Thoracic aorta (tissue), 2 donors: ENCODE data around the gene SPATS2L. TPM values are rescaled to one million over a fixed set of nuclear protein-coding genes. Genes with fewer than 3 reads are reported as not detected.

Experiments
- ATAC-seq: fragments of 150-250 bp; one replicate; pipeline ENCODE4 v1.8.0; 2017; ENCODE audit warnings: low read depth; ENCODE audit not compliant: insufficient number of reproducible peaks, low FRiP score
- DNase-seq: peaks from one replicate; pipeline ENCODE4 v3.0.0-alpha.2; 2020; ENCODE audit warnings: low spot score
- H3K27ac ChIP-seq, 2 donors: fragments of 200-600 bp; sonication (generic); 1 replicate in 1 of 2; 2 replicates in 1 of 2; pipeline ENCODE4 v1.5.1; 2016; ENCODE audit warnings: mild to moderate bottlenecking in 2 of 2, moderate library complexity in 2 of 2
- H3K27me3 ChIP-seq: fragments of 200-600 bp; sonication (generic); replicated peaks from 2 replicates; pipeline ENCODE4 v1.6.0; 2016; ENCODE audit warnings: mild to moderate bottlenecking; ENCODE audit not compliant: insufficient read depth
- H3K36me3 ChIP-seq: fragments of 200-600 bp; sonication (generic); one replicate; pipeline ENCODE4 v1.5.1; 2016
- H3K4me1 ChIP-seq, 2 donors: fragments of 200-600 bp; sonication (generic); 1 replicate in 1 of 2; 2 replicates in 1 of 2; pipeline versions ENCODE4 v1.5.1 to v1.6.0; 2016; ENCODE audit warnings: low read depth in 2 of 2, mild to moderate bottlenecking in 1 of 2; ENCODE audit not compliant: control insufficient read depth in 1 of 2
- H3K4me3 ChIP-seq: fragments of 200-600 bp; sonication (generic); 2 replicates; pipeline ENCODE4 v1.5.1; 2016; ENCODE audit warnings: mild to moderate bottlenecking
- H3K9me3 ChIP-seq: fragments of 200-600 bp; sonication (generic); 2 replicates; pipeline ENCODE4 v1.5.1; 2016
- CTCF ChIP-seq: fragments of 200-600 bp; sonication (generic); IDR thresholded peaks from one replicate; pipeline ENCODE4 v1.5.1; 2019; ENCODE audit warnings: antibody characterized with exemption
- total RNA-seq, 2 donors: library from RNA; depleted of rRNA; stranded (reverse); fragments of >200 nt; gene quantifications; one replicate each; pipeline versions ENCODE4 v1.1.0 to v1.2.3, GENCODE V29; 2016

Gene SPATS2L
- total RNA-seq, 2 donors from 2014 or later, result 47.7 to 90.3 TPM

- no peak for DNase-seq
- H3K36me3 ChIP-seq, result peaks cover 26% of the 10 kb centered on the region
Measured at GRCh38 chr2:200490001-200490400, 183.5 kb downstream of the SPATS2L start.

GRCh38 chr2:200492656-200493055 lies 186.2 kb downstream of the SPATS2L start:
- ATAC-seq (no peak), DNase-seq (no peak)
- H3K4me1 ChIP-seq, result no peaks in the 10 kb centered on the region
- no peak overlapping the region for H3K4me3 ChIP-seq
- TF ChIP-seq CTCF, result no peak
- H3K27me3 ChIP-seq, result no peaks in the 10 kb centered on the region
- no peaks in the 10 kb centered on the region for H3K9me3 ChIP-seq
- no peak overlapping the region for H3K27ac ChIP-seq
- H3K36me3 ChIP-seq, result peaks cover 26% of the 10 kb centered on the region

More at GRCh38 chr2:200490001-200490400, 183.5 kb downstream of the SPATS2L start:
- H3K27ac ChIP-seq, result no peak overlapping the region
- TF ChIP-seq CTCF, result no peak
- H3K4me1 ChIP-seq, result no peaks in the 10 kb centered on the region
- H3K9me3 ChIP-seq, result no peaks in the 10 kb centered on the region
- H3K27me3 ChIP-seq, result no peaks in the 10 kb centered on the region
- H3K4me3 ChIP-seq, result no peak overlapping the region
- no peak for ATAC-seq

- no peak overlapping the region for H3K4me3 ChIP-seq
- ATAC-seq (no peak), DNase-seq (no peak)
- no peaks in the 10 kb centered on the region for H3K4me1 ChIP-seq
- no peak overlapping the region for H3K27ac ChIP-seq
- H3K36me3 ChIP-seq, result peaks cover 26% of the 10 kb centered on the region
- no peaks in the 10 kb centered on the region for H3K27me3 ChIP-seq
- no peak for TF ChIP-seq CTCF
- H3K9me3 ChIP-seq, result no peaks in the 10 kb centered on the region
Measured at GRCh38 chr2:200494048-200494447, 187.6 kb downstream of the SPATS2L start.

- no peaks in the 10 kb centered on the region for H3K27me3 ChIP-seq
- H3K36me3 ChIP-seq, result peaks cover 13% of the 10 kb centered on the region
- no peak for DNase-seq
Measured at GRCh38 chr2:200496696-200497095, 190.2 kb downstream of the SPATS2L start.

GRCh38 chr2:200498402-200499162 lies 192.1 kb downstream of the SPATS2L start:
- no peaks in the 10 kb centered on the region for H3K4me1 ChIP-seq
- H3K36me3 ChIP-seq, result peaks cover 2% of the 10 kb centered on the region
- H3K9me3 ChIP-seq, result no peaks in the 10 kb centered on the region
- no peaks in the 10 kb centered on the region for H3K27me3 ChIP-seq
- H3K4me3 ChIP-seq, result no peak overlapping the region
- TF ChIP-seq CTCF, result no peak
- H3K27ac ChIP-seq, result no peak overlapping the region
- DNase-seq (no peak), ATAC-seq (no peak)

More at GRCh38 chr2:200496696-200497095, 190.2 kb downstream of the SPATS2L start:
- no peak overlapping the region for H3K27ac ChIP-seq
- H3K4me1 ChIP-seq, result no peaks in the 10 kb centered on the region
- H3K4me3 ChIP-seq, result no peak overlapping the region
- no peak for TF ChIP-seq CTCF
- H3K9me3 ChIP-seq, result no peaks in the 10 kb centered on the region
- ATAC-seq, result no peak
